Measurements from ENCODE around the gene WDR90.
"Not testable (repeated sequence)": the region's sequence is repeated elsewhere in the genome, so short reads cannot be mapped to it uniquely, and the experiment has no call there.

DNA sequence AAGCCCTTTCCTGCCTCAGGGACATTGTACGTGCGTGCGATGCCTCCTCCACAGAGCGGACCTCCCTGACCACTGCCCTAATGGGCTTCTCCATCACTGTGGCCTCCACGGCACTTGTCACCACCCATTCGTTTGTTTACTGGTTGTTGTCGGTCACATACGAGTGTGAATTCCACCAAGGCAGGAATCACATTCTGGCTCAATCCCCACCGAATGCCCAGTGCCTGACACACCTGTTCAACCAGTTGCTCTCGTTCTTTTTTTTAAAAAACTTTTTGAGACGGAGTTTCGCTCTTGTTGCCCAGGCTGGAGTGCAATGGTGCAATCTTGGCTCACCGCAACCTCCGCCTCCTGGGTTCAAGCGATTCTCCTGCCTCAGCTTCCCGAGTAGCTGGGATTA lies 42.1 kb downstream of the WDR90 start:
- TF ChIP-seq, protein P1, sequence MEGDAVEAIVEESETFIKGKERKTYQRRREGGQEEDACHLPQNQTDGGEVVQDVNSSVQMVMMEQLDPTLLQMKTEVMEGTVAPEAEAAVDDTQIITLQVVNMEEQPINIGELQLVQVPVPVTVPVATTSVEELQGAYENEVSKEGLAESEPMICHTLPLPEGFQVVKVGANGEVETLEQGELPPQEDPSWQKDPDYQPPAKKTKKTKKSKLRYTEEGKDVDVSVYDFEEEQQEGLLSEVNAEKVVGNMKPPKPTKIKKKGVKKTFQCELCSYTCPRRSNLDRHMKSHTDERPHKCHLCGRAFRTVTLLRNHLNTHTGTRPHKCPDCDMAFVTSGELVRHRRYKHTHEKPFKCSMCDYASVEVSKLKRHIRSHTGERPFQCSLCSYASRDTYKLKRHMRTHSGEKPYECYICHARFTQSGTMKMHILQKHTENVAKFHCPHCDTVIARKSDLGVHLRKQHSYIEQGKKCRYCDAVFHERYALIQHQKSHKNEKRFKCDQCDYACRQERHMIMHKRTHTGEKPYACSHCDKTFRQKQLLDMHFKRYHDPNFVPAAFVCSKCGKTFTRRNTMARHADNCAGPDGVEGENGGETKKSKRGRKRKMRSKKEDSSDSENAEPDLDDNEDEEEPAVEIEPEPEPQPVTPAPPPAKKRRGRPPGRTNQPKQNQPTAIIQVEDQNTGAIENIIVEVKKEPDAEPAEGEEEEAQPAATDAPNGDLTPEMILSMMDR (conservative IDR thresholded peaks at IDR 0.05; ENCODE audit: low read depth, low read length): not testable (repeated sequence)
- TF ChIP-seq EZH2 (IDR thresholded peaks at IDR 0.05; ENCODE audit: borderline replicate concordance, low read depth, low read length, poor library complexity, severe bottlenecking): not testable (repeated sequence)
